Urinary bladder (tissue), 4 donors: ENCODE measurements around the gene PRM2. TPM values are rescaled to one million over a fixed set of nuclear protein-coding genes. Genes with fewer than 3 reads are reported as not detected.
A peak's percentile ranks its signal among the peaks of the same experiment; 100 is the strongest.

ENCODE experiments used
- DNase-seq: peaks from one replicate; pipeline ENCODE4 v3.0.0-alpha.2; 2015; ENCODE audit errors: extremely low spot score
- H3K27ac ChIP-seq: one replicate; pipeline ENCODE4 v1.5.1; 2013; ENCODE audit warnings: low read depth, mild to moderate bottlenecking, moderate library complexity
- H3K36me3 ChIP-seq: one replicate; pipeline ENCODE4 v1.6.1; 2013; ENCODE audit warnings: mild to moderate bottlenecking, moderate library complexity; ENCODE audit not compliant: insufficient read depth
- H3K4me1 ChIP-seq: one replicate; pipeline ENCODE4 v1.6.1; 2013; ENCODE audit warnings: mild to moderate bottlenecking, moderate library complexity; ENCODE audit not compliant: insufficient read depth
- H3K4me3 ChIP-seq: one replicate; pipeline ENCODE4 v1.5.1; 2013; ENCODE audit warnings: low read depth, low read length
- WGBS: extraction: QIAGEN DNeasy Blood & Tissue Kit; methylation state at CpG from one replicate; pipeline ENCODE4 v1.1.7; 2013; 5-methylcytosine and 5-hydroxymethylcytosine counted together
- polyA plus RNA-seq: library from polyadenylated mRNA; stranded (reverse); fragments of 200-250 nt; gene quantifications from one replicate; pipeline ENCODE4 v1.2.3, GENCODE V29; 2013
- total RNA-seq: library from RNA; depleted of rRNA; stranded (reverse); fragments of >200 nt; gene quantifications from one replicate; pipeline ENCODE4 v1.2.3, GENCODE V29; 2014
- donor health status: healthy with polysubstance abuse.
- donor health status: healthy.

The PRM2 gene
- total and polyA plus RNA-seq, 2 donors, result not detected

- 92% methylated on average over 2 of the region's 2 CpGs for WGBS
- H3K27ac ChIP-seq, result no peak overlapping the region
- DNase-seq, result no peak
- no peaks in the 10 kb centered on the region for H3K4me1 ChIP-seq
- H3K36me3 ChIP-seq, result no peaks in the 10 kb centered on the region
- no peak overlapping the region for H3K4me3 ChIP-seq
Measured at GRCh38 chr16:11270602-11271162, 5.6 kb downstream of the PRM2 start.

DNA sequence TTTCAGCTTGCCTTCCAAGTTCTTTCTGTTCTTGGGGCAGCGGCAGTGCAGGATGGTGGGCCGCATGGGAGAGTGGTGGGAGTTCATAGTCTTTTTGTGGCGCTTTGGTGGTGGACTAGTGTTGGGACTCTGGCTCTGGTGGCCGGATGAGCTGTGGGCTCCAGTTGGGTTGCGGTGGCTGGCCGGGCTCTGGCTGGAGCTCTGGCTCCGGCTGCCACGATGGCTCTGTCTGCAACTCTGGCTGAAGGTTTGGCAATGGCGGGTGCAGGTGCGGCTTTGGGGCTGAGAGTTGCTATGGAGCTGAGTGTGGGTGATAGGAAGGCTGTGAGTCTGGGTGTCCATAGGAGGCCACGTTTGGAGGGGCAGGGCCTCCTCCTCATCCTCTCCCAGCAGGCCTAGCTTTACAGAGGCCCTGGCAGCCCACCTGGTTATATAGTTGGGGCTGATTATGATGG is 7.3 kb downstream of the PRM2 start, which contains the start of gene TNP2:
Gene TNP2 (minus strand): TSS at position 405 of the 455 bp plus-strand sequence. CDS start 63 bp downstream, at position 342.
- Histone ChIP-seq H3K4me1 (no peaks in the 10 kb centered on the region), H3K36me3 (no peaks in the 10 kb centered on the region), H3K27ac (no peak within 1 kb of the TSS), H3K4me3 (no peak within 1 kb of the TSS)
- WGBS, result 90% methylated on average over 11 of the region's 11 CpGs
- DNase-seq, result no peak

GRCh38 chr16:11265124-11265523 is 11.2 kb downstream of the PRM2 start:
- no peak overlapping the region for H3K27ac ChIP-seq
- WGBS, result 90% methylated on average over 7 of the region's 7 CpGs
- DNase-seq, result no peak
- H3K4me3 ChIP-seq, result no peak overlapping the region
- no peaks in the 10 kb centered on the region for H3K4me1 ChIP-seq
- no peaks in the 10 kb centered on the region for H3K36me3 ChIP-seq

DNA sequence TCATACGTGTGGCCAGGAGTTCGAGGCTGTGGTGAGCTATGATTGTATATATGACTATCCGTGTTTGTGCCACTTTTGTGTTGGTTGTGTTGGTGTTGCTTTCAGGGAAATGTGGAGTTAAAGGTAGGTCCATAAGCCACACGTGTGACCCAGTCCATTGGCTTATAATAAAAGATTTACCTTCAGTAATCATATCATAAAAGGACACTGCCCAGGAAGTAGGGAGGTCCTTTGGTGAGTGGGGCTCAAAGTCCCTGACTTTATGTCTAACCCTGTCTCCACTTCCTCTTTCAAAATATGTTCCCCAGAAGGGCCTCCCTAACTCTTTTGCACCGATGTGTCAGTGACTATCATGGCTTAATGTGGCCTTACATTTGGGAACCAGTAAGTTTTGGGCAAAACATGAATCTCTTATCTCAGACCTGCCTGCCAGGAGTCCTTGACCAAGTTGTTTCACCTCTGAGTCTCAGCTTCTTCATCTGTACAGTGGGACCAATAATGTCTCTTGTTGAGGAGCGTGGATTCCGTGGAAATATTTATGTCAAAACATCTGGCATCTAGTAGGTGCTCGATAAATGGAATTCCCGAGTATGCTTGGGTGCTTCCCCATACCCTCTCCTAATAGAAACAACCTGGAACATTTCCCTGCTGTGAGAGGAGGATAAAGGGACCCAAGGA is 12.0 kb downstream of the PRM2 start:
- Histone ChIP-seq H3K4me3 (no peak overlapping the region), H3K4me1 (no peaks in the 10 kb centered on the region), H3K27ac (no peak overlapping the region), H3K36me3 (no peaks in the 10 kb centered on the region)
- DNase-seq, result no peak
- WGBS, result 81% methylated on average over 9 of the region's 9 CpGs

DNA sequence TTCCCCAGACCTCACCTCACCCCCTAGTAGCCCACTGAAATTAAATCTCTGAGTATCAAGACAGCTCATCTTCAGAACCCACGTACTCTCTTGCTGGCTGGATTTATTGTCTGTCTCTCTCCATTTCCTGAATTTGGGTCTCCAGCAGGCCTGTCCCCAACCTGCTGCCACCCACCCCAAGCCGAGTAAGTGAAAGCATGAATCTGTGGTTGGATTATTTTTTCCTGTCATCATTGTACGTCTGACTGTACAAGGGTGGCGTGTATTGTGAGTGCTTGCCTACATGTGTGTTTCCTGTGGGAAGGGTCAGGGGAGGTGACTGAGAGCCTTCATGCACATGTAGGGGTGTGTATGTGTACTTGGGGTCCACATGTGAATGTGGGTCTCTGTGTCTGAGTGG is 12.5 kb downstream of the PRM2 start:
- no peak for DNase-seq
- no peak overlapping the region for H3K4me3 ChIP-seq
- H3K4me1 ChIP-seq, result no peaks in the 10 kb centered on the region
- H3K36me3 ChIP-seq, result no peaks in the 10 kb centered on the region
- no peak overlapping the region for H3K27ac ChIP-seq
- WGBS, result 68% methylated on average over 4 of the region's 4 CpGs

DNA sequence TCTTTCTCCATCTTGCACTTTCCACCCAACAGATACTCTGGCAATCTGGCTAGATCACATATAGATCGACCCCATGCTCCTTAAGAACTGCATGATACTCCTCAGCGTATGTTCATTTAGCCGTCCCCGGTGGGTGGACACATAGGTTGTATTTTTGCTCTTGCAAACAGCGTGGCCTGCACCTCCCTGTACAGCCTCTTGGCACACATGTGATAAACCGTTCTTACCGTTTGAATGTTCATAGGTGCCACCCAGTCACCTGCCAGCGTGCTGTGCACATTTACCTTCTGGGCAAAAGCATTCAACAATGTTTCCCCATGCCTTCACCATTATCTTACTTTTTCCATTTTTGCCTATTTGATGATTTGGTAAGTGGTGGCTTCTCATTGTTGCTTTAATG is 13.4 kb downstream of the PRM2 start:
- Histone ChIP-seq H3K4me1 (no peaks in the 10 kb centered on the region), H3K27ac (no peak overlapping the region), H3K36me3 (no peaks in the 10 kb centered on the region), H3K4me3 (no peak overlapping the region)
- WGBS, result 87% methylated on average over 8 of the region's 8 CpGs
- no peak for DNase-seq

- 81% methylated on average over 3 of the region's 3 CpGs for WGBS
- no peak overlapping the region for H3K27ac ChIP-seq
- H3K36me3 ChIP-seq, result no peaks in the 10 kb centered on the region
- H3K4me1 ChIP-seq, result no peaks in the 10 kb centered on the region
- DNase-seq, result no peak
- H3K4me3 ChIP-seq, result no peak overlapping the region
Measured at GRCh38 chr16:11260596-11260966, 15.7 kb downstream of the PRM2 start.

- 94% methylated on average over 12 of the region's 12 CpGs for WGBS
- no peak for DNase-seq
- Histone ChIP-seq H3K4me3 (no peak overlapping the region), H3K4me1 (no peaks in the 10 kb centered on the region), H3K27ac (no peak overlapping the region), H3K36me3 (no peaks in the 10 kb centered on the region)
Measured at GRCh38 chr16:11259655-11260595, 16.4 kb downstream of the PRM2 start.

- Histone ChIP-seq H3K4me3 (no peak overlapping the region), H3K4me1 (no peaks in the 10 kb centered on the region), H3K27ac (no peak overlapping the region), H3K36me3 (no peaks in the 10 kb centered on the region)
- DNase-seq, result no peak
- 52% methylated on average over 15 of the region's 15 CpGs for WGBS
Measured at GRCh38 chr16:11258553-11259492, 17.5 kb downstream of the PRM2 start.

GRCh38 chr16:11257131-11257938 is 18.9 kb downstream of the PRM2 start:
- WGBS, result 28% methylated on average over 21 of the region's 21 CpGs
- Histone ChIP-seq H3K36me3 (no peaks in the 10 kb centered on the region), H3K4me3 (no peak overlapping the region), H3K4me1 (no peaks in the 10 kb centered on the region), H3K27ac (no peak overlapping the region)
- DNase-seq, result peak; percentile 49

DNA sequence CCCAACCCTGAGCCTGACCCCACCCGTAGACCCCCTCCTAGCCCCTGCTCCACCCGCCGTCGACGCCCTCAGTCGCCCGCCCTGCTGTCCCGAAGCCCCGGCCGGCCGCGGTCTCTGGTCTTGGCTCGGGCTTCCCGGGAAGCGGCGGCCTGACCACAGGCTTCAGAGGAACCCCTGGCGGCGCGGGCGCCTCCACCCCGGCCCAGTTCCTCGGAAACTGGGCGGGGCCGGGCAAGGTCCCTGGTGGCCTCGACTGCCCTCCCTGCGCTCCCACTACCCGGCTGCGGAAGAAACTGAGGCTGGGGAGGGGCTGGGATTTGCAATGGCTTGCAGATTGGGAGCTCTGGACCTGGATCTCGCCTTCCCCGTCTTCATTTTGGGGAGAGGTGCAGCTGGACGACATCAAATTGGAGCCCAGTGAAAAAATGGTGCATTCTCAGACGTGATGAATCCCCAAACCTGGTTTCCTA is 19.6 kb downstream of the PRM2 start:
- Histone ChIP-seq H3K4me3 (peak overlapping the region; percentile 80), H3K4me1 (no peaks in the 10 kb centered on the region), H3K36me3 (no peaks in the 10 kb centered on the region), H3K27ac (peak overlapping the region; percentile 98)
- WGBS, result under 1% methylated on average over 32 of the region's 32 CpGs
- DNase-seq, result no peak
